GM18870 (cell line): Measurements from ENCODE around the gene SMNDC1.
"Not testable (repeated sequence)": the region's sequence is repeated elsewhere in the genome, so short reads cannot be mapped to it uniquely, and the experiment has no call there.

Experiments used
- ATAC-seq: cut with Tn5 transposase; IDR thresholded peaks from one replicate; pipeline ENCODE4 v1.9.1; 2021; ENCODE audit warnings: moderate library complexity; ENCODE audit not compliant: unreplicated experiment

The SMNDC1 gene

GRCh38 chr10:110254467-110254866, 50.3 kb downstream of the SMNDC1 start:
- no peak for ATAC-seq

- no peak for ATAC-seq
Observed at GRCh38 chr10:110252151-110252550, 52.6 kb downstream of the SMNDC1 start.

- peak; percentile 90 for ATAC-seq
Observed at GRCh38 chr10:110251392-110251791, 53.3 kb downstream of the SMNDC1 start.

GRCh38 chr10:110249489-110249888, 55.2 kb downstream of the SMNDC1 start:
- ATAC-seq: peak; percentile 69

GRCh38 chr10:110247833-110248232, 56.9 kb downstream of the SMNDC1 start:
- not testable (repeated sequence) for ATAC-seq

GRCh38 chr10:110244550-110244949, 60.2 kb downstream of the SMNDC1 start:
- no peak for ATAC-seq

- no peak for ATAC-seq
Observed at GRCh38 chr10:110242511-110242910, 62.2 kb downstream of the SMNDC1 start.

- peak; percentile 39 for ATAC-seq
Observed at GRCh38 chr10:110241841-110242240, 62.9 kb downstream of the SMNDC1 start.

- peak; percentile 66 for ATAC-seq
Observed at GRCh38 chr10:110241407-110241806, 63.3 kb downstream of the SMNDC1 start.
